ENCODE measurements around the gene MLST8. TPM values are rescaled to one million over a fixed set of nuclear protein-coding genes. Genes with fewer than 3 reads are reported as not detected.

The MLST8 gene
- total and polyA plus RNA-seq, 2 of the 8 experiments (the other 6 are each of a cell fraction or from before 2014, with no cell fraction given), result 67.6 to 321 TPM

DNA sequence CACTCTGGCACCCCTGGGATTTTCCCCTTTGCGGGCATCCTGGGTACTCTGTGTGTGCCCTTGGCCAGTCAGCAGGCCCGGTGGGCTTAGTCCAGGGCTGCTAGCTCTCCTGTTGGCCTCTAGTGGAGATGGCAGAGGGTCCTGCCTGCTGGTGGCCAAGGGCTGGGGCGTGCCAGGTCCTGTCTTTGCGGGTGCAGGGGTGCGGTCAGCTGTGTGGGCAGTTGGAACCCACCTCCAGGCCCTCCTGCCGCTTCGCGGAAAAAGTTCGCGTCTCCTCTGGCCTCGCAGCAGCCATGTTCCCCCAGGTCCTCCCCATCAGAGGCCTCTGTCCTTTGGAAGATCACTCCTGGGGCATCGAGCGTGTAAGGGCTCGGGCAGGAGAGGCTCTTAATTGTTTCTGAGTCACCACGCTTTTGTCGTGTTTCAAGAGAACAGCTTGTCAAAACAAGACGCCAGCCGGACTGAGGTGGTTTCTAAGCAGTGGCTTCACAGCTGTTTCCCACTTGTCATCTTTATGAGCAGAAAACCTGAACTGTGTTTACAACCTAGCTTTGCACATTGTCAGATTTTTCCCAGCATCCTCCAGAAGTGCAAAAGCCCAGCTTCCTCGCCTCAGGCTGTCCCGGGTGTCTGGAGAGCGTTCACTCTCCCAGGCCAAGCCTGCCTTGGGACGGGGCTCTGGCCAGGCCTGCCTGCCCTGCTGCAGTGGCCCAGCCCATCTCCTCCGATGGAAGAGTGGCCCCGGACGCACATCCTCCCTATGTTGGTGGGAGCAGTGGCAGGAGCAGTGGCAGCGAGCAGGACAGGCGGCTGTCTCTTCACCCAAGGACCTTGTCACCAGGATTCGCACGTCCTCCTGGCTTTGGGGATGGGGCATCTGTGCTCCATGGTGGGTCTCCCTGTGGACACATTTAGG lies 26.0 kb downstream of the MLST8 start:
- no peak overlapping the region for H3K4me2 ChIP-seq (ENCODE audit: insufficient read depth in 1 of 2, low read depth in 2 of 2, low read length in 2 of 2)
- H4K20me1 ChIP-seq (replicated peaks in 1 of 2; ENCODE audit: control insufficient read depth in 1 of 2, insufficient read depth in 2 of 2, low read length in 2 of 2), result peaks cover 7 to 23% of the 10 kb centered on the region in 2 experiments
- TF ChIP-seq SP4 (IDR thresholded peaks at IDR 0.05; ENCODE audit: low read length) (no peak), EZH2 (IDR thresholded peaks at IDR 0.05; ENCODE audit: low read depth, low read length, severe bottlenecking) (no peak), POLR2AphosphoS5 (IDR thresholded peaks at IDR 0.05; ENCODE audit: low read depth, low read length) (no peak), HDAC2 (IDR thresholded peaks at IDR 0.05; ENCODE audit: borderline replicate concordance in 1 of 2, low read depth in 2 of 2, low read length in 2 of 2) (no peak), USF2 (IDR thresholded peaks at IDR 0.05; ENCODE audit: low read length) (no peak), SIN3A (conservative IDR thresholded peaks at IDR 0.05 in 1 of 2, IDR thresholded peaks at IDR 0.05 in 1 of 2; ENCODE audit: low read depth in 1 of 2, low read length in 2 of 2) (no peak)
- no peak overlapping the region for H4K91ac ChIP-seq (replicated peaks; ENCODE audit: insufficient read length, low read length)
- no peak overlapping the region for H4K5ac ChIP-seq (ENCODE audit: insufficient read length, low read depth, low read length)
- no peak overlapping the region for H2BK20ac ChIP-seq (ENCODE audit: low read length)
- H3K23me2 ChIP-seq (ENCODE audit: low read depth, low read length), result peaks cover under 1% of the 10 kb centered on the region; the same call in 1 of the 2 replicates
- no peak overlapping the region for H3K56ac ChIP-seq (replicated peaks; ENCODE audit: insufficient read length, low read depth, low read length)
- H4K8ac ChIP-seq (ENCODE audit: extremely low read depth, insufficient read depth, low read length), result no peak overlapping the region
- no peak overlapping the region for H2BK5ac ChIP-seq (ENCODE audit: low read depth, low read length)
- FAIRE-seq (no peak), DNase-seq (ENCODE audit: low read depth in 1 of 2, low spot score in 2 of 2) (no peak)
- ChIA-PET CTCF (ENCODE audit: partially characterized antibody) (interaction anchor here (0.7 to 2.5 kb wide), 2 partner anchors 36 to 90 kb away, joined by 3 to 7 read pairs; no protein-coding TSS in a partner anchor), POLR2A (ENCODE audit: partially characterized antibody) (interaction anchor here (1.0 to 6.7 kb wide), 11 partner anchors 8 to 63 kb away, joined by 3 to 37 read pairs (median 4); partner anchors contain the start of genes ECI1 and PGP)
- no peak overlapping the region for H3K4me3 ChIP-seq (ENCODE audit: extremely low read depth in 1 of 4, insufficient read depth in 2 of 4, low read depth in 3 of 4, low read length in 4 of 4)
- 93% methylated on average over 29 of the region's 29 CpGs; no CpG with 5 or more reads in 1 of the 2 experiments for WGBS, 2 experiments (ENCODE audit: extremely low coverage in 1 of 2, insufficient coverage in 1 of 2, insufficient read length in 1 of 2, insufficient replicate concordance in 2 of 2, low coverage in 1 of 2, low lambda C conversion rate in 2 of 2, missing lambda C conversion rate in 1 of 2)
- H2BK120ac ChIP-seq (replicated peaks; ENCODE audit: low read depth, low read length), result no peak overlapping the region
- H2AK5ac ChIP-seq (ENCODE audit: low read depth, low read length), result no peak overlapping the region
- no peak overlapping the region for H2BK15ac ChIP-seq (ENCODE audit: low read length)
- no peak overlapping the region for H2BK12ac ChIP-seq (ENCODE audit: low read depth, low read length)
- peaks cover 0 to under 1% (median under 1%) of the 10 kb centered on the region in 4 experiments; a peak in 4 of 7 replicates for H3K4me1 ChIP-seq (replicated peaks in 1 of 4; ENCODE audit: control insufficient read depth in 3 of 4, insufficient read depth in 4 of 4, low read length in 3 of 4)
- no peak overlapping the region for H3K23ac ChIP-seq (ENCODE audit: insufficient read length)
- H3K18ac ChIP-seq (ENCODE audit: extremely low read depth, low read length), result no peak overlapping the region
- no peaks in the 10 kb centered on the region for H3K9me3 ChIP-seq (ENCODE audit: insufficient read depth in 2 of 2, low read depth in 1 of 2, low read length in 1 of 2)
- no peak overlapping the region for H3K4ac ChIP-seq (replicated peaks; ENCODE audit: insufficient read length, low read depth, low read length)
- peaks cover 0 to 12% of the 10 kb centered on the region in 2 experiments; a peak in 1 of 4 replicates for H3K79me2 ChIP-seq (ENCODE audit: control insufficient read depth in 1 of 2, insufficient read depth in 2 of 2, low read length in 2 of 2)
- H3K36me3 ChIP-seq (ENCODE audit: control insufficient read depth in 2 of 4, insufficient read depth in 4 of 4, low read length in 3 of 4), result peaks cover 3 to 55% (median 6%) of the 10 kb centered on the region in 4 experiments; a peak in 5 of 8 replicates
- H3K14ac ChIP-seq (ENCODE audit: insufficient read length), result no peak overlapping the region
- no peaks in the 10 kb centered on the region; a peak in 1 of 7 replicates for H3K27me3 ChIP-seq (replicated peaks in 1 of 4; ENCODE audit: control insufficient read depth in 3 of 4, extremely low read depth in 1 of 4, insufficient read depth in 3 of 4, low read length in 3 of 4)
- H3K79me1 ChIP-seq (ENCODE audit: low read depth, low read length), result 0 out of 2 replicates have a peak, but pooled peaks cover under 1% of the 10 kb centered on the region
- H2AFZ ChIP-seq (ENCODE audit: low read length), result no peak overlapping the region
- H3K27ac ChIP-seq (ENCODE audit: low read depth, low read length), result no peak overlapping the region
- H3K9ac ChIP-seq (replicated peaks in 1 of 4; ENCODE audit: extremely low read depth in 1 of 4, low read depth in 3 of 4, low read length in 3 of 4), result no peak overlapping the region

All from H1 (cell line).